GM18870 (cell line): ENCODE data around the gene SPSB1.

Experiments used
- ATAC-seq: cut with Tn5 transposase; IDR thresholded peaks from one replicate; pipeline ENCODE4 v1.9.1; 2021; ENCODE audit warnings: moderate library complexity; ENCODE audit not compliant: unreplicated experiment

SPSB1 gene

DNA sequence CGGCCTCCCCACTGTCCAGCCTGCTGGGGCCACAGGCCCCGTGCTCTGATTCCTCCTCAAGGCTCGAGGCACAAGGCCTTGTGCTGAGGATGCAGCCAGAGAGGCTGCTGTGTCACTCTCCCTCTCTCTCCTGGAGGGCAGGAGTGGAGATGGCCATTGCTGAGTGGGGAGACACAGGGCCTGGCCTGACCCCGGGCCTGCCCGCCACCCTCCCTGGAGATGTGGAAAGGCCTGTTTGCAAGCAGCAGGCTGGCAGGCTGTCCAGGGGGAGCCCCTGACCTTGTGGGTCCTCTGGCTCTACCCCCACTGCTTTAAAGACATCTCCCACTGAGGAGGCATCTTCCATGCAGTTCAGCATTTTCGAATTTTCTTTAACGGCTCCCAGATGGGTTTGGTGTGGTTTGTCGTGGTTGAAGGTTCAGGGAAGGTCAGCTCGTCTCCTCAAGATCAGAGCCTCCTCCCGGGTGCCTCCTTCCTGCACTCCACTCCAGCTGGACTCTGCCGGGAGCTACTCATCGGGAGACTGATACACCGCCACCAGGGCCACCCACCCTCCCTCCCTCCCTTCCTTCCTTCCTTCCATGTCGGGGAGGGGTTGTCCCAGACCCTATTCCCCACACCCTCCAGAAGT is 69.1 kb downstream of the SPSB1 start:
- no peak for ATAC-seq

DNA sequence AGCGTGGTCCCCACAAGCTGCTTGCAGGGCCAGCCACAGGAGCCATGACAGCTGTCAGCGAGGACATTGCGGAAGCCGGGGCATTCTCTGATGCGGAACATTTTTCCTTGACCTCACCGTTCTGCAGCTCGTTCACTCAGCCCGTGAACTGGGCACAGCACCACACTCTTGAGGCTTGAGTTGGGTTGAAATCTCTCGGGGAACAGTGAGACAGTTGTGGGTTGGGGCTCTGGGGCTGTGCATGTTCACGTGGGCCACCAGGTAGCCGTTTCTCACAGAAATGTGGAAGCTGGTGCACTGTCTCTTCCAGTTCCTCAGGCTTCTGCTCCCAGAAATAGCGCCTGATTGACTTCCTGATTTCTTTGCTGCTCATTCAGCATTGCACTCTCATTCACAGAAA is 69.8 kb downstream of the SPSB1 start:
- no peak for ATAC-seq

DNA sequence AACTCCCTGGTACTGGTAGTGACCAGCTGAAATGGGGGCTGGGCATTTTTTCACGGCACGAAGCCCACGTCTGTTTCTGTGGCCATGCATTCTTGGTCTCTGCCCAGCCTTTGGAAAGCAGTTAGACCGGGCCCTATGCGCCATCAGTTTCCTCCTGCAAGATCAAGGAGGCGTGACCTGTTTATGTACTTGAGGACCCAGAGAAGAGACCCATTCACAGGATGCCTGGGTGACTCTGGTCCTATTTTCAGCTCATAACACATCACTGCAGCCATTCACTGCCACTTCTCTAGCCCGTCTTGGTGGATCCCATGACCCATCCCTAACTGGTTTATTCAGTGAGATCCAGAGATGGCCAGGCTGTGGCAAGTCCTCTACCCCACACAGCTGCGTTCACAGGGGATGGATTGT is 70.4 kb downstream of the SPSB1 start:
- ATAC-seq = no peak

DNA sequence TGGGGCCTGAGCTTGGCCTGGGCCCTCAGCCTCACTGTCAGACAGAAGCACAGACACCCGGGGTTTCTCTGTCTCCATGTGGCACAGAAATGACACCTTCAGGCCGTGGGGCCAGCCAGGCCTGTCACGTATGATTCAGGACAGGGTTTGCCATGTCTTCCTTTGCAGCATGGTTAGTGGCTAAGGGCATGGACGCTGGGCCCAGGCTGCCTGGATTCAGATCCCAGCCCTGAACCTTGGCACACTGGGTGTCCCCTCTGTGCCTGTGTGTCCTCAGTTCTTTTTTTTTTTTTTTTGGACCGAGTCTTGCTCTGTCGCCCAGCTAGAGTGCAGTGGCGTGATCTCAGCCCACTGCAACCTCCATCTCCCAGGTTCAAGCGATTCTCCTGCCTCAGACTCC is 73.6 kb downstream of the SPSB1 start:
- ATAC-seq = no peak

DNA sequence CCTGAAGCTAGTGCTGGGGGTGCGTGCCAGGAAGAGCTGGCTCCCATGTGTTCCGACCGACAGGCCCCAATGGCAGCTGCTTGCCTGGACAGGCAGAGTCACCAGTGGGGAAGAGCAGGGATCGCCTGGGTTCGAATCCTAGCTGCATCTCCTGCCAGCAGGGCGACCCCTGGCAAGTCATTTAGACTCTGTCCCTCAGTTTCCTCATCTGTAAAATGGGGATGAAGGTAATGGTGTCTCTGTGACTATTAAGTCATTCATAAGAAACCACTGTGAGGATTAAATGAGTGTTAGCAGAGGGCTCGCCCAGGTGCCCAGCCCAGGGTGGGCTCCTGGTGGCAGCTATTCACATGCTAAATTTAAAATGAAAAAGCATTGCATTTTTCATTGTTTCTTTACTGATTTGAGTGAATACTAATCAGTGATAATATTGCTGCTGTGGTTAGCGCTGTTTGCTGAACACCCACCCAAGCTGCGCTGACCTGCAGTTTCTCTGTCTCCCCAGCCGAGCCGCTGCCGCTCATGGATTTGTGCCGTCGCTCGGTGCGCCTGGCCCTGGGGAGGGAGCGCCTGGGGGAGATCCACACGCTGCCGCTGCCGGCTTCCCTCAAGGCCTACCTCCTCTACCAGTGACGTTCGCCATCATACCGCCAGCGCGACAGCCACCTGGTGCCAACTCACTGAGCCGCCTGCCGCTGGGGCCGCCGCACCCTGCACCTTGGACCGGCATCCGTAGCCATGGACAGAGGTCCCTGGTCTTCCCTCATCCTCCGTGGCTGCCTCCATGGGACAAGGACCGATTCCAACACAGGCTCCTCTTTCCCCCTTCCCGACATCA is 74.5 kb downstream of the SPSB1 start:
- ATAC-seq = no peak

DNA sequence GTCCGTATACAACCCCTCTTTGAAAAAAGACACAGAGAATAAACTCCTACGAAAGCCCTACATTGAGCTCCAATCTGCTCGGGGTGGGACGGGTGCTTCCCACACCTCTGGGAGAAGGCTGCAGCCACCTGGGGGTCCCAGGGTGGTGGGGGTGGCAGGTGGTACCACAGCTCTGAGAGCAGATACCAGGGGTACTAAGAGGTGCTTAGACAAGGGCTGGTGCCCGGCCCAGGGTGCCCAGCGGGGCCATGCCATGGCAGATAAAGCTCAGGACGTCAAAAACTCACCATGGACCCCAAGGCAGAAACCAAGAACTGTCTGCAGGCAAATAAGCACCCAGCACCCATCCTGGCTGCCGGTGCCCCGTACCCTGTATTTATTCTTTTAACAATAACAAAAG is 75.1 kb downstream of the SPSB1 start:
- no peak for ATAC-seq

DNA sequence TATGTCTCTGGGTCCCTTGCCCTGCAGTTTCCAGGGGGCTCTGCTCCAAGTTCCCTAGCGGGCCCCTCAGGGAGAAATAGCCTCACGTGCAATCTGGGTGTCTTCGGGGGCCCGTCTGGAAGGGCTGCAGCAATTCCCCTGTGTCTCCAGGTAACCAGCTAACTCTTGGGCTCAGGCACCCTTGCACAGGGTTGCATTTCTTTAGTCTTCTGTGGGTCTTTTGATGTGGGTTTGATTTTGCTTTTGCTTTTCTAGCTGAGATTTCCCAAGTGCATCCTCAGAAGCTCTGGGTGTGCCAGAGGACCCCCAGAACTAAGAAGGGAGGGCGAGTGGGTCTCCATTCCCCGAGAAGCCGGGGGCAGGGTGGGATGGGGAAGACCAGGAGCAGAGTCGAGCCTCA is 75.7 kb downstream of the SPSB1 start:
- no peak for ATAC-seq

DNA sequence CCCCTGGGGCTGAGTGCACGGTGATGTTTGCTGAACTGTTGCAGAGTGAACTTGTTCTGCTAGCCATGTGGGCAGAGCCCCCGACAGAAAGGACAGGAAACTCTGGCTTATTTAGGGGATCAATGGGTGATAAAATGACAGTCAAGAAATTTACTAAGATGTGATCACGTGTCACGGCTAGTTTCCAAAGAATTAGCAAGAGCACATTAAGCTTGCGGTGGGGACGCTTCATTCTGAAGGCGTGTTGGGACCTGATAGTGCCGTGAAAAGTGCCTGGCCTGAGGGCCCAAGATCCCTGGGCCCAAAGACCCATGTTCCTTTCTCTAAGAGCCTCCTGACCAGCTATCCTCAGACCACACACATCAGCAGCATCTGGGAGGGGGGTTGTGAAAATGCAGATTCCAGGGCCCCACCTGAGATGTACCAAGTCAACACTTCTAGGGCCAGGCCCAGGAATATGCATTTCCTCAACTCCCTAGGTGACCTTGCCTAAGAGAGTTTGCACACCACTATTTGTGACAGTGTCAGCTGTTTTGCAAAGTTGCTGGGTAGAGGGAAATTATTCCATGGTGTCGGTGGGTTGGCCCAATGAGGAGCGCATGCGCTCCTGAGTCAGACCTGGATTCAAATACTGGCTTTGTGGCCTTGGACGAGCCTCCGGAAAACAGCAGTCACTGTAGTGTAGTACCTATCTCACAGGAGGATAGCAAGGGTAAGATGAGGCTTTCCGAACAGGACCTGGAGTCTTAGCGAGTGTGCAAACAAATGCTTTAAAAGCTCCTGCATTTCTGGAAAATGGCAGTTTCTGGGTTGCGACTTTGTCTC is 77.5 kb downstream of the SPSB1 start:
- no peak for ATAC-seq

DNA sequence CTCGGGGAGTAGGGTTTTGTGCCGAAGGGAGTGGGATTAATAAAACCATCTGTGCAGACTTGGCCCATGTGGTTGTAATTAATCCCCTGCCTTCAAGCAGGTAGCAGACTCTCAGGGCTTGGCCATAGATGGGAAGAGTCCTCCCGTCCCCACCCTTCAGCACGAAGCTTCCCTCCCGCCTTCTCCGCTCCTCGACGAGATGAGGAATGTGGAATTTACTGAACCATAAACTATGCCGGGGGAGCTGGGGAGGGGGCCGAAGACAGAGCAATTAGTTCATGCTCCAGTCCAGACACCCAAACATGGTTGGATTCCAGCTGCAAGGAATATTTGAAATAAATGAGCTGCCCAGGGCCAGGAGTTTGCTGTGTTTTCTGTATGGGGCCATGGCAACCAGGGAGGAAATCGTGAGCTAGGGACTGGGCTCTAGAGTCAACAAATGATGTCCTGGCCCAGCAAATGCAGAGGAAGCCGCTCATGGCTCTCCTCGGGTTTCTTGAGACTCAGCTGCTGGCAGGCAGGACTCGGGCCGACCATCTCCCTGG is 78.8 kb downstream of the SPSB1 start:
- ATAC-seq = no peak

DNA sequence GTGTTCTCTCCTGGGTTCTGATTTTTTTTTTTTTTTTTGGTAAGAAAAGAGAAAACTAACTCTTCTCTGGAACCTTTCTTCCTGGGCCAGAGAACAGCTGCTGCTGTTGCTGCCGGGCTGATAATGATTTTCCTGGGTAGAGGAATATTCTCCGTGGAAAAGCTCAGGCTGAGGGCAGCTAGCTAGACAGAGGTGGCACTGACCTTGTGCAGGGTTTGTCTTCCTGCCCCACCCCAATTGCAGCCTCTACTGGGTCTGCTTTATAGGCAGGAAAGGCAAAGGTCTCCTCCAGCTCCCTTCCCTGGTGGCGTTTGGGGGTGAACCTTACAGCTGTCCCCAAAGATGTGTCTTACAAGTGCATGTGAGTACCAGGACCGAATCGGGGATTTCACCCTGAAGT is 79.3 kb downstream of the SPSB1 start:
- no peak for ATAC-seq

DNA sequence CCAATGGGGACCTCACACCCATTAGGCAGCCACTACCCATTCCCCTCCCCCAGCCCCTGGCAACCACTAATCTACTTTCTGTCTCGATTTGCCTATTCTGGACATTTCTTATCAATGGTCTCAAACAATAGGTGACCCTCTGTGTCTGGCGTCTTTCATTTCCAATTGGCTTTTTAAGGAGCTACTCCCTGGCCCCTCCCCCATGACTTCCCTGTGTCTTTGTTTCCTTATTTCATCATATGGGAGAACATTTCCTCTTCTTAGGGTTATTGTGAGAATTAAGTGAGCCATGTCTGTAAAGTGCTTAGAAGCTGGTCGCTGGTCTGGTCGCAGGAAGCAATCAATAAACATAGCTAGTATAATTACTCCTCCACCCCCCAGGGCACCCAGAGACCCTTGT is 80.9 kb downstream of the SPSB1 start:
- ATAC-seq = no peak

DNA sequence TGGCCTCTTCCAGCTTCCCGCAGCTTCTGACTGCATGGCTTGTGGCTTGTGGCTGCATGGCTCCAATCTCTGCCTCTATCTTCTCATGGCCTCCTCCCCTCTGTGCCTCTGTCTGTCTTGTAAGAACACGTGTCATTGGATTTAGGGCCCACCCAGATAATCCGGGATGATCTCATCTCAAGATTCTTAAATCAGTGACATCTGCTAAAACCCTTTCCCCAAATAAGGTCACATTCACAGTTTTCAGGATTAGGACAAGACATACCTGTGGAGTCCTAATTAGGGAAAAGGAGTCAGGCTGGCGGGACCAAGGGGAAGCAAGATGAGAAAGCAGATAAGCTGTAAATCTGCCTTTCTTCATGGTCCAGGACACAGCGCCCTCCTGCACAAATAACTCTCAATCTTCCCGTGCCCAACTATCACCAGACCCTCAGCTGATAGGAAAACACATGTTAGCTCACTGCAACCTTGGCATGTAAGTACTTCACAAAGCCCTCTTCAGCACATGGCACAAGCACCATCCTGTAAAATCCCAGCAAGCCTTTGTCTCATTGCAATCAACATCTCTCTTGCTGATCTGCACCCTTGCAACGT is 82.2 kb downstream of the SPSB1 start:
- no peak for ATAC-seq

DNA sequence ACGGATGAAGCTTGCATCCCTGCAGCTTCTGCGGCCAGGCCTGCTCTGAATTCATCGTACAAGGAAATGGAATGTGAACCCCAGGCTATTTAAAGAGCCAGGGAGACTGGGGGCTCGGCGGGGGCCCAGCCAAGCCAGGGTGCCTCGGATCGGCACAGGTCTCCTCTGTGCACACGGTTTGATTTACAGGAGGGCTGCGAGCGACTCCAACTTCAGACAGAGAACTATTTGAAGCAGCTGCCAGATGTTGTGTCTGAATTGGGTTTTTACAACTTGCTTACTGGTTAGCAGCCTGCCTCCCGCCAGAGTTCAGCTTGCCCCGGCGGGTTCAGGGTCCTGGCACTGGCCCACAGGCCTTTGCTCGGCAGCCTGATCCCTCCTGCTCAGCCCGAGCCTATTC is 83.2 kb downstream of the SPSB1 start:
- no peak for ATAC-seq

DNA sequence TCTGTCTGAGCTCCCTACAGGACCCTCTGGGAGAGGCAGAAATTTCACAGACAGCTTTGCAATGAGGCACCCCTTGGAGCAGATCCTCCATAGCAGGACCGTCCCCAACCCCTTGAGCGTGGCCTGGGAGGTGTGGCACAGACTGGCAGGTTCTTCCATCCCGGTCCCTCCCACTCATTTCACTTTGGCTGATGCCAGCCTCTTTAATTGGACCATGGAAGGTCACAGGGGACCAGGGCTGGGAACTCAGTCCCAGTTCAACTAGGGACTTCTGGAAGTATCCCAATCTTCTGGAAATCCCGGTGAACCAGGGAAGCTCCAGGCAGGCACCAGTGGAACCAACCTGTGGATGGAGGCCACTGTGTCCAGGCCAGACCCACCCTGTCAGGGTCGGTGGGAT is 83.7 kb downstream of the SPSB1 start:
- ATAC-seq = no peak

DNA sequence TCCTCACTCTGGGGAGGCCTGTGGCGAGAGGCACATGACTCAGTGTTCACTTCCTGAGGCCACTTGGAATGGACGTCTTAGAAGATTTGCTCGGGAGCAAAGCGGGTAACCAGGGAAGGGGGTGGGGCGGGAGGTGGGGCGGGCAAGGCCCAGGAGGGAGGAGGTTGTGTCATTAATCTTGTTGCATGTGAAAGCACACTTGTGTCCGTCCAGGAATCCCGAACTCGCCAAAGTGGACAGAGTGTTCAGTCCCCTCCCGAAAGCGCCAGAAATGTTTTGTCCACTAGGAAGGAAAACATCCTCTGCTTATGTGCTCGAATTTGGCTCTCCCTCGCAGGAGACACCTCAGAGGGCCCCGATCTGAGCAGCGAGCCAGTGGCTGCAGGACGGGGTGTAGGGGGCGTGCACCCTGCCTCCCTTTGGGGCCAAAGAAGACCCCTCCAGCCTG is 84.2 kb downstream of the SPSB1 start:
- no peak for ATAC-seq

DNA sequence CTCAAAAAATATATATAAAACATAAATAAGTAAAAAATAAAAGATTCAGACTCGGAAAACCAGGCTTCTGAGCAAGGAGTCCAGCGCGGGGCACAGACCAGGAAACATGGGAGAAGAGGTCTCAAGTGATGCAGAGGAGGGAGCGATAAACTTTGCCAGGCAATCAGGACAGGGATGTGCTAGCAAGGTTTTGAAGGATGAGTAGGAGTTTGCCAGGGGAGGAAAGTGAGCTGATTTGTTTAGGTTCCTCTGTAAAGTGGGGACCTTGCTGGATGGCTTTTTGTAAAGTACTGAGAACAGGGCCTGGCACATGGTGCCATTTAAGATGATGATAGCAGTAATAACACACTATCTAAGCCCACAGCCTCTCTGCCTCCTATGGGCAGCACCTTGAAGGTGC is 86.1 kb downstream of the SPSB1 start:
- ATAC-seq = no peak

DNA sequence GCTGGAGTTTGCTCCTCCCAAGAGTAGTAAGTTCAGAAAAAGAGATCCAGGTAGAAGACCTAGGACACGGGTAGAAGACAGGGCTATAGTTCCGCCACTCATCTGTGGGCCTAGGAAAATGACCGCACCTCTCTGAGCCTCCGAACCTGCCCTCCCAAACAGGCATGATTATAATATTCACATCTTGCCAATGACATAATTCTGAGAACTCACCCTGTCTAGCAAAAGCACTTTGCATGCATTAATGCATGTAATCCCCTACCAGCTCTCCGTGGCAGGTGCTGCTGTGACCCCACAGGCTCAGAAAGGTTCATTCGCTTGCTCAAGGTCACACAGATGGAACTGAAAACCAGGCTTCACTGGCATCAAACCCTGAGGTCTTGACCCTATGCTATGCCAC is 88.0 kb downstream of the SPSB1 start:
- ATAC-seq = no peak

DNA sequence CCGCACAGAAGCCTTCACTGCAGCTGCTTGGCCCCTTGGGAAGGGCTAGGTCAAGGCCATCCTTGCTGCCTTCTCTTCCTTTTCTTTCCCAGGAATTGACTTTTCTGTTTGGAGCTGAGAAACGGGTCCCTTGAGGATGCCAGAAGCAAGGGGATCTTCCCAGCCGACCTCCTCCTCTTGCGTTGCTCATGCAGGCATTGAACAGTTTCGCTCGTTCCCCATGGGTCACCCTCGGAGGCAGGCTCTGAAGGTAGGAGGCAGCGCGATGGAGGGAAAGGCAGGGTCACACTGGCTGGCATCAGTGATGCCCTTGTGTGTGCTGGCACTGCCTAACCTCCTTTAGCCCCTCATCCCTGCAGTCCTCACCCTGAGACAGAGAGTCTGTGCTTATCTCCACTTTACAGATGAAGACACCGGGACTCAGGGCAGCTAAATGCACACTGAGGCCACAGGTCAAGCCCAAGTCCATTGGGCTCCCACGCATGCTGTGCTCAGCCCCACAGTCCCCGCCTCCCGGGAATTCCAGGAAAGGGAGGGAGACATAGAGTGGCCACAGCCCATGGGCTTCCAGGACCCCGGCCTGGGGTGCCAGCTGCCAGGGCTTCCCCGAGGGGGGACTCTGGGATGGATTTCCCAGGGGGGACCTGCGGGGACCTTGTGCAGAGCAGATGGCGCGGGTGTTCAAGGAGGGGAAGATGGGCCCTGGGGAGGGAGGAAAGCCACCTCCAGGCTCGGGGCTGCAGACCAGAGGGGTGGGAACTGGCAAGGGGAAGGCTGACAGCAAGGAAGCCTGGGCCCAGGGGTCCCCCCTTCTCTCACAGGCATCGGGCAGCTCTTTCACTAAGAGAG is 90.2 kb downstream of the SPSB1 start:
- no peak for ATAC-seq

DNA sequence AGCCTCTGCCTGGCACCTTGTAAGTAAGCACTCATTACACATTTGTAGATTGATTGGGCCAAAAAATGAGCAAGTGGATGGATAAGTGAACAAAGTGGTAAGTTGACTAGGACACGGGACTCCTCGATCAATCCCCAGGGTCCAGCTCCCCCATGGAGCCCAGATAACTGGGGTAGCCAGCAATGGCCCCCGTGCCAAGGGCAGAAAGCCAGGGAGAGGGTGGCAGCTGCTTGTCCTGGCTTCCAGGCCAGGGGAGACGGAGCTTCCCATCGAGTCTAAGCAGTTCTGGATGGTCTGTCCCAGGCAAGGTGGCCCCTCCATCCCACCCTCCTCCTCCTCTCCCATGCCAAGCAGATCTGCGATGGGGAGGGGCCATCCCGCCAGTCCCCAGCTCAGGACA is 91.4 kb downstream of the SPSB1 start:
- no peak for ATAC-seq

DNA sequence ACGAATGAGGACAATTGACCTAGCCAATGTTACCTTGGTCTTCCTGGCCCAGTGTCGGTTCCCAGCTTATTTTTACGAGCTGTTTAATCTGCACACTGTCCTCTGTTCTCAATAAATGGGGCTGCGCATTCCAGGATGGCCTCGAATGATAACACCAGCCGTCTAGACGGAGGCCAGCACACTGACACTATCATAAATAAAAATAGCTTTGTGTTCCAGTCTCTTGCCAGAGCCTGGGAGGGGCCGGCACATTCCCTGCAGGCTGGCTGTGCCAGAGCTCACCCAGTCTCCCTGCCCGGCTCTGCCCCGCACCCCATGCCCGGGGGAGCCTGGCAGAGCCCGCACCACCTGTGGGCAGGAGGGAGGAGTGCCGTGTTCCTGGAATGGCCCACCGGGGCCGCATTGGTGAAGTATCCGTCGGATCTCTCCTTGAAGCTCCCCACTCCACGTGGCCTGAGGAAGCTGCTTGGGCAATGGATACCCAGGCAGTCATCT is 92.1 kb downstream of the SPSB1 start:
- ATAC-seq = no peak
